ENCODE measurements around the gene PZP.
"Not testable (repeated sequence)": the region's sequence is repeated elsewhere in the genome, so short reads cannot be mapped to it uniquely, and the experiment has no call there.

PZP gene

DNA sequence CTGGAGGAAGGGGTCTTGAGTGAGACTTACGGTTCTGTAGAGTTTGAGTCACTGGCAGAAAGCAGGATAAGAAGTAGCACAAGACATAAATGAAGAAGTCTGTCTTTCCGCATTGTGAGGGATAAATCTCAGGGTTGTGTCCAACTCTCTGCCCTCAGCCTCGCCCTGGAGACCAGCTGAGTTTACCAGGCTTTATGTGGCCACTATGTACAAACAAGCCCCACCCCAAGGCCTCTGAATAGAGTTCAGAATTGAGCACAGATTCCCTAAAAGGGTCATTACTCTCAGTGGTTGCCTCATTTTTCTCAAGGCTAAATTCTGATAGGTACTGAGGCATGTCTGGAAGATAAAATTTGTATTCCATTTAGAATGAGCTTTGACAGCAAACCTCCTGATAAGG lies at the start of gene PZP:
Gene PZP, minus strand, starts transcription at position 167 of the 400 bp plus-strand sequence. Its CDS starts 54 bp downstream, at position 113.
- no peak for DNase-seq (ENCODE audit: low read depth in 2 of 2)

GRCh38 chr12:9256758-9257405 lies 48.7 kb upstream of the PZP start:
- DNase-seq (ENCODE audit: low read depth in 2 of 2), result no peak

- DNase-seq (ENCODE audit: low read depth in 2 of 2), result no peak
Measured at GRCh38 chr12:9256341-9256740, 48.1 kb upstream of the PZP start.

DNA sequence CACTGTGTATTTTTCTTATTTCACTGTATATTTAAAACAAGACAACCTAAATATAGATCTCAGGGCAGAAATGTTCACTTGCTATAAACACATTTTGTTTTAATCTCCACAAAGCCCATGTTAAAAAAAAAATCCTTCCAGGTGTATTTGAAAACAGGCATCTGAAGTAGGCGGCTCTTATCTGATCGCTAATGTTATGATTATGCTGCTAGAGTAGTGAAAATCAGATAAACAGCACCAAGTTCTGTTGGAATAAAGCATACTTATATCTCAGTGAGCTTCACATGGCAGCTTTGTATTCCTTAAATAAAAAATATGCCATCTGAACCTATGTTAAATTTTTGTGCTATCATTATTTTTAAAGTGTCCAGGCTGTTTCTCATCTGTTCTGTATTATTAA lies 47.6 kb upstream of the PZP start:
- no peak for DNase-seq (ENCODE audit: low read depth in 2 of 2)

DNA sequence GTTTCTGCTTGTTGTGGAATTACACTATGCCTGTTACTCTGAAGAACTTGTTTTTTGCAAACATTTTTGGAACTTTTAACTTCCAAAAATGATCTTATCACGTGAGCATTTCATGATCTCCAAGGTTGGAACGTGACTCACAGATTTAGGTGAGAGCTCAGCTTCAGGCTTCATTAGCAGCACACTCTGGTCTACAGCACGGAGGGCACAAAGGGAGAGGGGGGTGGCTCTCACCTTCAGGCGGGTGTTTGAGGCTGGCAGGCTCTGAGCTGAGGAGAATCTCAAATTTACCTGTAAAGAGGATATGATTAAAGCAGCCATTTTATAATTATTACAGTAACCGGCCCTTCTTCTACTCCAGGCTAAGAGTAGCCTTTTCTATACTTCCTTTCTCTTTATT lies 45.3 kb upstream of the PZP start:
- DNase-seq (ENCODE audit: low read depth in 2 of 2), result no peak

DNA sequence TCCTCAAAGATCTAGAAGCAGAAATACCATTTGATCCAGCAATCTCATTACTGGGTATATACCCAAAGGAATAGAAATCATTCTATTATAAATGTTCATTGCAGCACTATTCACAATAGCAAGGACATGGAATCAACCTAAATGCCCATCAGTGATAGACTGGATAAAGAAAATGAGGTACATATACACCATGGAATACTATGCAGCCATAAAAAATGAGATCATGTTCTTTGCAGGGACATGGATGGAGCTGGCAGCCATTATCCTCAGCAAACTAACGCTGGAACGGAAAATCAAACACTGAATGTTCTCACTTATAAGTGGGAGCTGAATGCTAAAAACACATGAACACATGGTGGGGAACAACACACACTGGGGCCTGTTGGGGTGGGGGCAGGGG lies 44.6 kb upstream of the PZP start:
- not testable (repeated sequence) for DNase-seq (ENCODE audit: low read depth in 2 of 2)

DNA sequence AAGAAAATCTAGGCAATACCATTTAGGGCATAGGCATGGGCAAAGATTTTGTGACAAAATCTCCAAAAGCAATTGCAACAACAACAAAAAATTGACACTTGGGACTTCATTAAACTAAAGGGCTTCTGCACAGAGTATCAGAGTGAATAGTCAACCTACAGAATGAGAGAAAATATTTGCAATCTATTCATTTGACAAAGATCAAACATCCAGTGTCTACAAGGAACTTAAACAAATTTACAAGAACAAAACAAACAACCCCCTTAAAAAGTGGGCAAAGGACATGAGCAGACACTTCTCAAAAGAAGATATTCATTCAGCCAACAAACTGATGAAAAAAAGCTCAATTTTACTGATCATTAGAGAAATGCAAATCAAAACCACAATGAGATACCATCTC lies 44.1 kb upstream of the PZP start:
- DNase-seq (ENCODE audit: low read depth in 2 of 2), result no peak

DNA sequence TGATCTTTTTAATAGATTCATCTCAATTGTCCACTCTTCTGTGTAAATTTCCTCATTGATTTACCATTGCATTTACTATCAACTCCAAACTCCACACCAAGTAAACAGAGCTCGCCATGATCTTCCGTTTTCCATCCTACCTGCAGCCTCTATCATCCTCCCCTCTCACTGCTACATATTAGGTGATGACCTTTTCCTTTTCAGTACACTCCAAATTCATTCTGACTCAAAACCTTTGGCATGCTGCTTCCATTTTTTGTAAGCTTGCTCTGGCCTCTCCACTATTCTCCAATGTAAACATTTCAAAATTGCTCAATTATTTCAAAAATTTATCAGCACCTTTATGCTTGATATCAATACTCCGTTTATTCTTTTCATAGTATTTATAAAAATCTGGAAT lies 40.2 kb upstream of the PZP start:
- no peak for DNase-seq (ENCODE audit: low read depth in 2 of 2)

DNA sequence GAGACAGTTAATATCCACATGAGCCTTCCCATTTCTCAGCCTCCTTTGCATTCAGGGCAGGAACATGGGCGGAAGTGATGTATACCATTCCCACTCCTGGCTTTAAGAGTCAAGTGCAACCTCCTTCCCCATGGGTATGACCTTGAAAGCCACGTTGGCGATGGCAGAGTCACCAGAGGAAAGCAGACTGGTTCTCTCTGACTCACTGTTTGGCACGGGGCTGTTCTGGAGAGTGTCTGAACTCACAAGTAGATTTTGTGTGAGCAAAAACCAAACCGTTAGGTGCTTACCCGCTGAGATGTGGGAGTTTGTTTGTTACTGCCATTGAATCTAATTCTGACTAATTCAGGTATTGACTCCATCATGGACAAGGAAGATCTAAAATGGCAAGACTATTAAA lies 36.7 kb upstream of the PZP start:
- DNase-seq (ENCODE audit: low read depth in 2 of 2), result no peak

- no peak for DNase-seq (ENCODE audit: low read depth in 2 of 2)
Measured at GRCh38 chr12:9243999-9244649, 35.9 kb upstream of the PZP start.

- no peak for DNase-seq (ENCODE audit: low read depth in 2 of 2)
Measured at GRCh38 chr12:9241301-9241700, 33.1 kb upstream of the PZP start.

DNA sequence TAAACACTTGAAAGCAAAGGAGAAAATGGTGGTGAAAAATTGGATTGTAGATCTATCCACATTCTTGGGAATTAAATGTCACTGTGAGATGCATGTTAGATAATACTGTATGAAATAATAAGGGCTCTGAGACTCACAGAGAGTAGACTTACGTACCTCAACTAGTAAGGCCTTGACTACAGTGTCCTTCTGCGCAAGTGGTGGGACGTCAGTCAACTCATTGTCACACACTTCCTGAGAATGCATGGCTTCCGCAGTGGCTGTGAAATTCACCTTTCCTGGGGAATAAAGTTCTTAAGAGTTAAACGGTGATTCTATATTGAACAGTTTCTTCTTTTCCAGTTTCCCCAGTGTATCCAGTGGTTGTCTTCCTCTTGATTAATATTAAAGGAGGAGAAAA lies 32.6 kb upstream of the PZP start:
- no peak for DNase-seq (ENCODE audit: low read depth in 2 of 2)

GRCh38 chr12:9240004-9240635 lies 31.9 kb upstream of the PZP start:
- DNase-seq (ENCODE audit: low read depth in 2 of 2), result peak in 1 of 2 donors; percentile 7

GRCh38 chr12:9237286-9237685 lies 29.1 kb upstream of the PZP start:
- DNase-seq (ENCODE audit: low read depth in 2 of 2), result no peak

GRCh38 chr12:9235519-9235918 lies 27.3 kb upstream of the PZP start:
- DNase-seq (ENCODE audit: low read depth in 2 of 2), result no peak

DNA sequence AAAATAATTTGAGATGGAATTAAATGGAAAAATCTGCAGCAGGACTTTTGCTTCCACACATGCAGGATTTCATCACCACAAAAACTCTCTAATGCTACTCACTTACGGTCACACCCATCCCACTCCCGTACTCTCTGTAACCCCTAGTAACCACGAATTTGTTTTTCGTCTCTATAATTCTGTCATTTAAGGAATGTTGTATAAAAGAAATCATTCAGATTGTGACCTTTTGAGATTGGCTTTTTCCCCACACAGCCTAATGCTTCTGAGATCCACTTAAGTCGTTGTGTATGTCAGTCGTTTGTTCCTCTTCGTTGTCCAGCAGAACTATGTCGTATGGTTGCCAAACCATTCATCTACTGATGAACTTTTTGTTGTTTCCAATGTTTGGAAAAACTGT lies 19.8 kb upstream of the PZP start:
- no peak for DNase-seq (ENCODE audit: low read depth in 2 of 2)

DNA sequence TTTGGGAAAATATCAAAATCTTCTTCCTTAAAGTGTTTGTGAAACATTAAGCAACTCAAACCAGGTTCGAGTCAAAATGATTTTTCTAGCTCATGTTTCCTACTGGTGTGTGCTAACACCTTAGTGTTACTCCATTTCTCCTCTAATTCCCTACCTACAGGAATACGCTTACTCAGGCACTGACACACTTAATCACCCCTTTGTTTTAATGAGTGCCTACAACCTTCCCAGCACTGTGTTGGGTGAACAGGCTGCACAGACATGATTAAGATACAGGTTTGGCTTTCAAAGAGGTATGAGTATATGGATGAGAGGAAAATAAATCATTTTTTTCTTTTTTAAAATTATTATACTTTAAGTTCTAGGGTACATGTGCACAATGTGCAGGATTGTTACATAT lies 15.6 kb upstream of the PZP start:
- no peak for DNase-seq (ENCODE audit: low read depth in 2 of 2)

DNA sequence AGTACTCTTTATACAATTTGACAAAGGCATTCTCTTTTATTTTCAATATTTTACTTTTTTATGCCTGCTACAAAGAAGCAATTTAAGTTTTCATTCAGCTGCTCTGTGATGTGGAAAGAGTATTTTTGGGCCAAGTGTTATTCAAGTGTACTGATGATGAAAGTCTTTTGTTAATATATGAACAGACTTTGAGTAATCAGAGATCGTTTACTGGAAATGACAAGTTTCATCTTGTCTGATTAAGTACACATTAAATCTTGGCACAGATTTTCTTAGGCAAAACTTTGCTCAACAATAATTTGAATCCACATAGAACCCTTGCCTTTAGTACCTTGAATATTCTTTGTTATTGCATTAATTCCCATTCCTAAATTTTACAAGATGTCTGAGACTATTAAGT lies 13.3 kb upstream of the PZP start:
- no peak for DNase-seq (ENCODE audit: low read depth in 2 of 2)

GRCh38 chr12:9221011-9221410 lies 12.8 kb upstream of the PZP start:
- not testable (repeated sequence) for DNase-seq (ENCODE audit: low read depth in 2 of 2)

GRCh38 chr12:9214534-9214933 lies 6.3 kb upstream of the PZP start:
- DNase-seq (ENCODE audit: low read depth in 2 of 2), result no peak

GRCh38 chr12:9211687-9212086 lies 3.5 kb upstream of the PZP start:
- no peak for DNase-seq (ENCODE audit: low read depth in 2 of 2)

DNA sequence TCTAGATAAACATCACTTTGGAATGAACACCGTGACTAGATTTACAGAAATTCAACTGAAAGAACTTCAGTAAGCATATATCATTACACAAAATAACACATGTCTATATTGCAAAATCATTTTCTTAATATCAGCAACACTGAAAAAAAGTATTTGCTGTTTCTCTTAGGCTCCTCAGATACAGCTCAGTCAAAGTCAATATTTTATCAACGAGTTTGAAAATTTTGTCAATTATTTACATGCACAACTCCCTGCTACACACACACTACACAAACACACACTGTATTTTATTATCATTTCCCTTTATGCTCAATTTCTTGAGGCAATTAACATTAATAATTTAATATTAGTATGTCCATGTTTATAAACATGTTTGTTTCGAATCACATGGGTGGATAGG lies 3.8 kb downstream of the PZP start:
- DNase-seq (ENCODE audit: low read depth in 2 of 2), result no peak

DNA sequence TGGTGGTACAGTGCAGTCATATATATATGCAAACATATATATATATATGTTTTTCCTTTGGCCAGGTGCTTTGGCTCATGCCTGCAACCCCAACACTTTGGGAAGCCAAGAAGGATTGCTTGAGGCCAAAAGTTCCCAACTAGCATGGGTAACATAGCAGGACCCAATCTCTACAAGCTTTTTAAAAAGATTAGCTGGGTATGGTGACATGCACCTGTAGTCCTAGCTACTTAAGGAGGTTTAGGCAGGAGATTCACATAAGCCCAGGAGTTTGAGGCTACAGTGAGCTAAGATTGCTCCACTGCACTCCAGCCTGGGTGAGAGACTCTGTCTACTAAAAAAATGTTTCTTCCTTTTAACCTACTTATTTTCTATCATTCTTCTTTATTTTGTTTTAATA lies 10.2 kb downstream of the PZP start:
- no peak for DNase-seq (ENCODE audit: low read depth in 2 of 2)
